ENCODE measurements around the gene ZNF628. TPM values are rescaled to one million over a fixed set of nuclear protein-coding genes. Genes with fewer than 3 reads are reported as not detected.

ZNF628 gene
- total and polyA plus RNA-seq, 9 donors = 3.8 to 18.4 (median 8.7) TPM; not detected in 1

DNA sequence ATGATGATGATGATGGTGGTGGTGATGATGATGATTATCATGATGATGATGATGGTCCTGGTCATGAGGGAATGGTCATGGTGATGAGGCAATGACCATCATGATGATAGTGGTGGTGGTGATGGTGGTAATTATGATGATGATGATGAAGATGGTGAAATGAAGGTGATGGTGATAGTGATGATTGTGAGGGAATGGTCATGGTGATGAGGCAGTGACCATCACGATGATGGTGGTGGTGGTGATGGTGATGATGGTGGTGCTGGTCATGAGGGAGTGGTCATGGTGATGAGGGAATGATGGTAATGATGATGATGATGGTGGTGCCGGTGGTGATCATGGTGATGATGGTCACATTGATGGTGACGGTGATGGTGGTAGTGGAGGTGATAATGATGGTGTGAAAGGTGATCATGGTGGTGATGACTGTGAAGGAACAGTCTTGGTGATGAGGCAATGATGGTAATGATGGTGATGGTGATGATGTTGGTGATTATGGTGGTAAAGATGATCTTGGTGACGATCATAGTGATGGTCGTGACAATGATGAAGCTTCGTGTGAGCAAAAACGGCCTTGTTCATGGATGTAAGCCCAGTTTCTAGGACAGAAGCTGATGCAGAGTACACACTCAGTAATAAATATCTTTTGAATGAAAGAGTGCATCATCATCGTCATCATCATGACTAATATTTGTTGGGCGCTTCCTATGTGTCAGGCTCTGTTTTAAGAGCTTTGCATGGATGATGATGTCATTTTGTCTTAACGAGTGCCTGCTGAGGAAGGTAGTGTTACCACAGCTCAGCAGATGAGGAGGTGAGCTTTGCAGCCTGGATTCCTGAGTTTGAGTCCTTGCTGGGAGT lies 43.3 kb downstream of the ZNF628 start:
- DNase-seq = no peak
- Histone ChIP-seq H3K27me3 (no peaks in the 10 kb centered on the region), H3K4me1 (ENCODE audit: insufficient read depth) (peaks cover 4% of the 10 kb centered on the region), H3K27ac (no peak overlapping the region), H3K36me3 (no peaks in the 10 kb centered on the region), H3K9me3 (no peaks in the 10 kb centered on the region), H3K4me3 (no peak overlapping the region)
- 84 to 93% (median 92%) methylated on average over 10 of the region's 10 CpGs for WGBS, 3 donors
- intact Hi-C loops (cut with DNase I) = loop anchor here (5.0 kb wide), 3 partner anchors 88 to 113 kb away; partner anchors contain the start of genes ZNF865 (in 3 of the 4) and ZNF784 (in 1 of the 4)
- TF ChIP-seq, protein P1, sequence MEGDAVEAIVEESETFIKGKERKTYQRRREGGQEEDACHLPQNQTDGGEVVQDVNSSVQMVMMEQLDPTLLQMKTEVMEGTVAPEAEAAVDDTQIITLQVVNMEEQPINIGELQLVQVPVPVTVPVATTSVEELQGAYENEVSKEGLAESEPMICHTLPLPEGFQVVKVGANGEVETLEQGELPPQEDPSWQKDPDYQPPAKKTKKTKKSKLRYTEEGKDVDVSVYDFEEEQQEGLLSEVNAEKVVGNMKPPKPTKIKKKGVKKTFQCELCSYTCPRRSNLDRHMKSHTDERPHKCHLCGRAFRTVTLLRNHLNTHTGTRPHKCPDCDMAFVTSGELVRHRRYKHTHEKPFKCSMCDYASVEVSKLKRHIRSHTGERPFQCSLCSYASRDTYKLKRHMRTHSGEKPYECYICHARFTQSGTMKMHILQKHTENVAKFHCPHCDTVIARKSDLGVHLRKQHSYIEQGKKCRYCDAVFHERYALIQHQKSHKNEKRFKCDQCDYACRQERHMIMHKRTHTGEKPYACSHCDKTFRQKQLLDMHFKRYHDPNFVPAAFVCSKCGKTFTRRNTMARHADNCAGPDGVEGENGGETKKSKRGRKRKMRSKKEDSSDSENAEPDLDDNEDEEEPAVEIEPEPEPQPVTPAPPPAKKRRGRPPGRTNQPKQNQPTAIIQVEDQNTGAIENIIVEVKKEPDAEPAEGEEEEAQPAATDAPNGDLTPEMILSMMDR (IDR thresholded peaks at IDR 0.05) = no peak
- TF ChIP-seq POLR2A (IDR thresholded peaks at IDR 0.05) = no peak

DNA sequence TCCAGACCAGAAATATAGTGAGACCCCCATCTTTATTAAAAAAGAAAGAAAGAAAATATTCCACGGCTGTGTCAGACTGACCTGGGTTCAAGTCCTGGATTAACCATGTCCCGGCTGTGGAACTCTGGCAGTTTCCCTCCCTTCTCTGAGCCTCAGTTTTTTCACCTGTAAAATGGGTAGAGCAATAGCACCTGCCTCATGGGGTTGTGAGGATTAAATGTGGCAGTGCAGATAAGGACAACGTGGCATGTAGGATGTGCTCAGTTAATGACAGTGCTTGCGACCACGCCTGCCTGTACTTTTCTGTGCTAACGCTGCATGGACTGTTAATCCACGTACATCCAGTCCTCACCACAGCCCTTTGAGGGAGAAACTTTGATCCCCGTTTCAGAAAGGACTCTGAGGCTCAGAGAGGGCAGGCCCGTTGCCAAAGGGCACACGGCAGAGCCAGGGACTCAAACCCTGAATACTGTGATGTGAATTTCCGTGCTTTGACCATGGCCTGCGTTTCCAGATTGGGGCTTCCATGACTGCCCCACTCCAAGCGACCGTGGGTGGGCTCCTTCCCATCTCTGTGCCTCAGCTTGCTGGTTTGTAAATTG lies 44.4 kb downstream of the ZNF628 start:
- intact Hi-C loops (cut with DNase I) = no loop called here
- no peaks in the 10 kb centered on the region for H3K27me3 ChIP-seq
- 76 to 79% (median 77%) methylated on average over 13 to 14 of the region's 14 CpGs for WGBS, 3 donors
- no peak overlapping the region for H3K27ac ChIP-seq
- no peak for DNase-seq
- peaks cover 4% of the 10 kb centered on the region for H3K4me1 ChIP-seq (ENCODE audit: insufficient read depth)
- H3K4me3 ChIP-seq = no peak overlapping the region
- TF ChIP-seq EP300 (IDR thresholded peaks at IDR 0.05) = no peak
- TF ChIP-seq, protein P1 (IDR thresholded peaks at IDR 0.05) = no peak
- TF ChIP-seq POLR2A (IDR thresholded peaks at IDR 0.05) = no peak
- no peaks in the 10 kb centered on the region for H3K36me3 ChIP-seq
- H3K9me3 ChIP-seq = no peaks in the 10 kb centered on the region

DNA sequence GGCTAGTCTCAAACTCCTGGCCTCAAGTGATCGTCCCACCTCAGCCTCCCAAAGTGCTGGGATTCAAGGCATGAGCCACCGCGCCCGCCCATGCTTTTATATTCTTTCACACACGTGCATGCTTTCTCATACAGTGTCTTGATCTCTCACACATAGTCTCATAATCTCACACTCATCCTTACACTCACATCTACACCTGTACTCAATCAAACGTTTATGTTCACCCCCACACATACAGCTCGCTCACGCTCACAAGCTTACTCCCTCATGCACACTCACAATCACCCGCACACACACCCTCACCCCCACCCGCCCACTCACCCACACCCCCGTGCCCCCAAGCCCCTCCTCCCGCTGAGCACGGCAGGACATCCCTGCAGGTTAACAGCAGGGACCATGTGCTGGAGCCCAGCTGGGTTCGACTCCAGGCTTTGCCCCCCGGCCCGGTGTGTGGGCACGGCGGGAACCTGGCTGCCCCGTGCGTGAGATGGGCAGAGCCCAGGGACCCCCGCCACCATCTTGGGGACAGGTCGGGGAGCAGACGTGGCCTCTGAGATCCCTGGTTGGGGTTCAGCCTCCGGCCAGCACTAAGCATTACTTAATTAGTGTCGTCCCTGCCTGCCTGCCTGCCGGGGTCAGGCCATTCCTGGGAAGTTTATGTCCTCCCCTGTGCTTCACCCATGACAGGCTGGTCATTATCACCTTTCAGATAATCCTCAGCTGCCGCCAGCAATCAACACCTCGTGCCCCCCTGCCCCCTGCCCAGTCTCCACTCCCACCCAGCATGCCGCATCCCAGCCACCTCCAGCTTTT lies 49.1 kb downstream of the ZNF628 start:
- Histone ChIP-seq H3K36me3 (no peaks in the 10 kb centered on the region), H3K9me3 (no peaks in the 10 kb centered on the region), H3K4me3 (no peak overlapping the region), H3K4me1 (ENCODE audit: insufficient read depth) (peaks cover 2% of the 10 kb centered on the region), H3K27ac (no peak overlapping the region), H3K27me3 (no peaks in the 10 kb centered on the region)
- 9 to 15% (median 15%) methylated on average over 28 to 29 of the region's 29 CpGs for WGBS, 3 donors
- DNase-seq = no peak
- intact Hi-C loops (cut with DNase I) = loop anchor here in 1 of 4 donors (5.0 kb wide), 1 partner anchor 42 kb away; no protein-coding TSS in a partner anchor
- TF ChIP-seq EP300 (IDR thresholded peaks at IDR 0.05) = no peak
- TF ChIP-seq, protein P1 (IDR thresholded peaks at IDR 0.05) = no peak
- no peak for TF ChIP-seq POLR2A (IDR thresholded peaks at IDR 0.05)

All from ovary (tissue), 9 donors.